Measurements from ENCODE around the gene HHIP. TPM values are rescaled to one million over a fixed set of nuclear protein-coding genes. Genes with fewer than 3 reads are reported as not detected.

The HHIP gene
- total RNA-seq, 1 experiment from 2014 or later, result not detected

GRCh38 chr4:144658903-144659302 lies 12.9 kb downstream of the HHIP start:
- no peaks in the 10 kb centered on the region for H3K27me3 ChIP-seq (ENCODE audit: insufficient read depth, low read depth)
- no peaks in the 10 kb centered on the region for H3K9me3 ChIP-seq (ENCODE audit: insufficient read depth, low read depth)
- no peaks in the 10 kb centered on the region for H3K36me3 ChIP-seq (ENCODE audit: low read depth)
- no peaks in the 10 kb centered on the region for H3K79me2 ChIP-seq (ENCODE audit: low read depth)
- H4K20me1 ChIP-seq (ENCODE audit: insufficient read depth), result no peaks in the 10 kb centered on the region
- intact Hi-C loops (cut with micrococcal nuclease; ENCODE audit: unreplicated experiment), result no loop called here
- no peak for TF ChIP-seq CTCF (conservative IDR thresholded peaks at IDR 0.05)
- no peak for TF ChIP-seq EZH2 (IDR thresholded peaks at IDR 0.05; ENCODE audit: low read depth)
- CTCF ChIA-PET, result no interaction called here
- no peak overlapping the region for H2AFZ ChIP-seq
- no peaks in the 10 kb centered on the region for H3F3A ChIP-seq (ENCODE audit: insufficient read depth, low read depth)
- H3K4me1 ChIP-seq (replicated peaks; ENCODE audit: insufficient read depth), result no peaks in the 10 kb centered on the region
- H3K4me2 ChIP-seq, result no peak overlapping the region
- POLR2A ChIA-PET (ENCODE audit: unreplicated experiment), result interaction anchor here (0.6 kb wide), 1 partner anchor 9 kb away, joined by 7 read pairs; no protein-coding TSS in a partner anchor
- H3K9me2 ChIP-seq (ENCODE audit: insufficient read depth), result no peaks in the 10 kb centered on the region
- no TSS peak for BruUV-seq (replicated peaks)
- no peak overlapping the region for H3K4me3 ChIP-seq
- no peak for DNase-seq
- no peak overlapping the region for H3K27ac ChIP-seq

GRCh38 chr4:144659447-144659846 lies 13.5 kb downstream of the HHIP start:
- Histone ChIP-seq H2AFZ (no peak overlapping the region), H3K27me3 (ENCODE audit: insufficient read depth, low read depth) (no peaks in the 10 kb centered on the region), H4K20me1 (ENCODE audit: insufficient read depth) (no peaks in the 10 kb centered on the region), H3K9me2 (ENCODE audit: insufficient read depth) (no peaks in the 10 kb centered on the region), H3K27ac (no peak overlapping the region), H3K4me2 (no peak overlapping the region), H3K9me3 (ENCODE audit: insufficient read depth, low read depth) (no peaks in the 10 kb centered on the region), H3K4me1 (replicated peaks; ENCODE audit: insufficient read depth) (no peaks in the 10 kb centered on the region), H3K4me3 (no peak overlapping the region), H3F3A (ENCODE audit: insufficient read depth, low read depth) (no peaks in the 10 kb centered on the region), H3K36me3 (ENCODE audit: low read depth) (no peaks in the 10 kb centered on the region), H3K79me2 (ENCODE audit: low read depth) (no peaks in the 10 kb centered on the region)
- intact Hi-C loops (cut with micrococcal nuclease; ENCODE audit: unreplicated experiment), result no loop called here
- TF ChIP-seq EZH2 (IDR thresholded peaks at IDR 0.05; ENCODE audit: low read depth), result no peak
- TF ChIP-seq CTCF (conservative IDR thresholded peaks at IDR 0.05), result no peak
- CTCF ChIA-PET, result no interaction called here
- no TSS peak for BruUV-seq (replicated peaks)
- POLR2A ChIA-PET (ENCODE audit: unreplicated experiment), result no interaction called here
- DNase-seq, result no peak

- Histone ChIP-seq H3K4me2 (no peak overlapping the region), H3K4me3 (no peak overlapping the region), H3K9me2 (ENCODE audit: insufficient read depth) (no peaks in the 10 kb centered on the region), H4K20me1 (ENCODE audit: insufficient read depth) (no peaks in the 10 kb centered on the region), H2AFZ (no peak overlapping the region), H3K27ac (no peak overlapping the region), H3F3A (ENCODE audit: insufficient read depth, low read depth) (no peaks in the 10 kb centered on the region), H3K9me3 (ENCODE audit: insufficient read depth, low read depth) (no peaks in the 10 kb centered on the region), H3K36me3 (ENCODE audit: low read depth) (no peaks in the 10 kb centered on the region), H3K79me2 (ENCODE audit: low read depth) (no peaks in the 10 kb centered on the region), H3K27me3 (ENCODE audit: insufficient read depth, low read depth) (no peaks in the 10 kb centered on the region), H3K4me1 (replicated peaks; ENCODE audit: insufficient read depth) (no peaks in the 10 kb centered on the region)
- intact Hi-C loops (cut with micrococcal nuclease; ENCODE audit: unreplicated experiment), result no loop called here
- BruUV-seq (replicated peaks), result no TSS peak
- CTCF ChIA-PET, result no interaction called here
- POLR2A ChIA-PET (ENCODE audit: unreplicated experiment), result no interaction called here
- no peak for TF ChIP-seq CTCF (conservative IDR thresholded peaks at IDR 0.05)
- TF ChIP-seq EZH2 (IDR thresholded peaks at IDR 0.05; ENCODE audit: low read depth), result no peak
- DNase-seq, result no peak
Observed at GRCh38 chr4:144663834-144664475, 18.0 kb downstream of the HHIP start.
